ENCODE results near the gene KRT83. TPM values are rescaled to one million over a fixed set of nuclear protein-coding genes. Genes with fewer than 3 reads are reported as not detected.

The KRT83 gene
- total RNA-seq, 1 donor from 2014 or later: not detected

GRCh38 chr12:52267266-52267665 lies 53.9 kb downstream of the KRT83 start:
- Histone ChIP-seq H3K4me3 (no peak overlapping the region), H3K27ac (no peak overlapping the region), H3K9ac (no peak overlapping the region), H3K9me3 (ENCODE audit: low read depth) (no peaks in the 10 kb centered on the region), H2AFZ (replicated peaks) (no peak overlapping the region), H3K79me2 (ENCODE audit: low read depth) (no peaks in the 10 kb centered on the region), H3K27me3 (peaks cover 5% of the 10 kb centered on the region), H3K4me1 (no peaks in the 10 kb centered on the region), H3K36me3 (no peaks in the 10 kb centered on the region), H3F3A (ENCODE audit: low read depth) (no peaks in the 10 kb centered on the region), H4K20me1 (ENCODE audit: low read depth) (no peaks in the 10 kb centered on the region), H3K4me2 (no peak overlapping the region)
- H3K27me3 Mint-ChIP-seq (ENCODE audit: insufficient read depth, low read depth): peaks cover 7% of the 10 kb centered on the region
- no peak overlapping the region for H3K27ac Mint-ChIP-seq
- no peak for TF ChIP-seq EZH2phosphoT487 (IDR thresholded peaks at IDR 0.05)
- DNase-seq (ENCODE audit: low spot score): no peak
- no peaks in the 10 kb centered on the region for H3K4me1 Mint-ChIP-seq
- H3K9me3 Mint-ChIP-seq: no peaks in the 10 kb centered on the region
- no peak overlapping the region for H3K4me3 Mint-ChIP-seq
- no peaks in the 10 kb centered on the region for H3K36me3 Mint-ChIP-seq

GRCh38 chr12:52266514-52266913 lies 54.7 kb downstream of the KRT83 start:
- Mint-ChIP-seq H3K4me1 (peaks cover 5% of the 10 kb centered on the region), H3K27ac (peak overlapping the region; percentile 13), H3K36me3 (no peaks in the 10 kb centered on the region), H3K4me3 (no peak overlapping the region), H3K9me3 (no peaks in the 10 kb centered on the region), H3K27me3 (ENCODE audit: insufficient read depth, low read depth) (peaks cover 7% of the 10 kb centered on the region)
- no peak for DNase-seq (ENCODE audit: low spot score)
- Histone ChIP-seq H3K79me2 (ENCODE audit: low read depth) (no peaks in the 10 kb centered on the region), H3K27ac (no peak overlapping the region), H3K36me3 (no peaks in the 10 kb centered on the region), H3K9me3 (ENCODE audit: low read depth) (no peaks in the 10 kb centered on the region), H3F3A (ENCODE audit: low read depth) (no peaks in the 10 kb centered on the region), H3K4me2 (no peak overlapping the region), H3K4me1 (no peaks in the 10 kb centered on the region), H2AFZ (replicated peaks) (no peak overlapping the region), H3K27me3 (peaks cover under 1% of the 10 kb centered on the region), H3K9ac (no peak overlapping the region), H3K4me3 (no peak overlapping the region), H4K20me1 (ENCODE audit: low read depth) (no peaks in the 10 kb centered on the region)
- TF ChIP-seq CTCF (IDR thresholded peaks at IDR 0.05) (no peak), EZH2 (IDR thresholded peaks at IDR 0.05) (no peak), EZH2phosphoT487 (IDR thresholded peaks at IDR 0.05) (no peak)

GRCh38 chr12:52264435-52264825 lies 56.8 kb downstream of the KRT83 start:
- peaks cover 6% of the 10 kb centered on the region for H3K9me3 Mint-ChIP-seq
- peaks cover 12% of the 10 kb centered on the region for H3K27me3 Mint-ChIP-seq (ENCODE audit: insufficient read depth, low read depth)
- Histone ChIP-seq H3K27ac (no peak overlapping the region), H3K9ac (no peak overlapping the region), H3K4me1 (no peaks in the 10 kb centered on the region), H3K9me3 (ENCODE audit: low read depth) (no peaks in the 10 kb centered on the region), H3F3A (ENCODE audit: low read depth) (no peaks in the 10 kb centered on the region), H4K20me1 (ENCODE audit: low read depth) (no peaks in the 10 kb centered on the region), H3K27me3 (peaks cover 13% of the 10 kb centered on the region), H3K4me2 (no peak overlapping the region), H3K36me3 (no peaks in the 10 kb centered on the region), H3K79me2 (ENCODE audit: low read depth) (no peaks in the 10 kb centered on the region), H3K4me3 (no peak overlapping the region), H2AFZ (replicated peaks) (no peak overlapping the region)
- no peaks in the 10 kb centered on the region for H3K36me3 Mint-ChIP-seq
- no peak overlapping the region for H3K4me3 Mint-ChIP-seq
- TF ChIP-seq EZH2phosphoT487 (IDR thresholded peaks at IDR 0.05) (no peak), CTCF (IDR thresholded peaks at IDR 0.05) (no peak), EZH2 (IDR thresholded peaks at IDR 0.05) (no peak)
- H3K4me1 Mint-ChIP-seq: peaks cover 23% of the 10 kb centered on the region
- no peak for DNase-seq (ENCODE audit: low spot score)
- no peak overlapping the region for H3K27ac Mint-ChIP-seq

Other genes starting within 250 kb of the KRT83 start
- not detected in 2 replicates for gene SMIM41, start 241.7 kb downstream of the KRT83 start, total RNA-seq (ENCODE audit: low replicate concordance)
- gene KRT80, start 129.4 kb downstream of the KRT83 start, total RNA-seq (ENCODE audit: low replicate concordance): 0.12 TPM in 1 of 2 replicates, not detected in the other
- gene KRT7, start 88.2 kb downstream of the KRT83 start, total RNA-seq (ENCODE audit: low replicate concordance): 3.2 TPM in 1 of 2 replicates, not detected in the other
- not detected in 2 replicates for gene KRT86, start 46.8 kb downstream of the KRT83 start, total RNA-seq (ENCODE audit: low replicate concordance)
- gene KRT81, start 29.9 kb downstream of the KRT83 start, total RNA-seq (ENCODE audit: low replicate concordance): 0.09 TPM in 1 of 2 replicates, not detected in the other
- not detected in 2 replicates for gene KRT85, start 46.1 kb upstream of the KRT83 start, total RNA-seq (ENCODE audit: low replicate concordance)
- gene KRT84, start 64.3 kb upstream of the KRT83 start, total RNA-seq (ENCODE audit: low replicate concordance): not detected in 2 replicates
- gene KRT82, start 84.9 kb upstream of the KRT83 start, total RNA-seq (ENCODE audit: low replicate concordance): not detected in 2 replicates
- gene KRT75, start 113.0 kb upstream of the KRT83 start, total RNA-seq (ENCODE audit: low replicate concordance): not detected in 2 replicates
- gene KRT6B, start 130.7 kb upstream of the KRT83 start, total RNA-seq (ENCODE audit: low replicate concordance): not detected in 2 replicates
- gene KRT6C, start 152.4 kb upstream of the KRT83 start, total RNA-seq (ENCODE audit: low replicate concordance): not detected in 2 replicates
- gene KRT6A, start 171.9 kb upstream of the KRT83 start, total RNA-seq (ENCODE audit: low replicate concordance): not detected in 2 replicates
- not detected in 2 replicates for gene KRT5, start 199.0 kb upstream of the KRT83 start, total RNA-seq (ENCODE audit: low replicate concordance)
- not detected in 2 replicates for gene KRT71, start 231.7 kb upstream of the KRT83 start, total RNA-seq (ENCODE audit: low replicate concordance)